GM23338 (cell line): ENCODE measurements around the gene WDR37. TPM values are rescaled to one million over a fixed set of nuclear protein-coding genes. Genes with fewer than 3 reads are reported as not detected.

Experiments used
- ATAC-seq: fragments of 200-7000 bp; cut with Tn5 transposase; 3 replicates; pipeline ENCODE4 v1.9.1; 2020
- DNase-seq: peaks from one replicate; pipeline ENCODE4 v3.0.0-alpha.2; 2015; ENCODE audit warnings: low spot score
- H2AFZ ChIP-seq: fragments of 200-600 bp; sonication (generic); 2 replicates; pipeline ENCODE4 v1.8.0; 2016; ENCODE audit warnings: antibody characterized with exemption, mild to moderate bottlenecking, moderate library complexity
- H3F3A ChIP-seq: fragments of 200-600 bp; sonication (generic); replicated peaks from 2 replicates; pipeline ENCODE4 v1.8.0; 2017; ENCODE audit warnings: antibody characterized with exemption, mixed run types, low read depth
- H3K27ac ChIP-seq: fragments of 200-600 bp; sonication (generic); 2 replicates; pipeline ENCODE4 v1.6.1; 2016; ENCODE audit warnings: low read depth
- H3K27me3 ChIP-seq: fragments of 200-600 bp; sonication (generic); 2 replicates; pipeline ENCODE4 v1.8.0; 2016; ENCODE audit warnings: mild to moderate bottlenecking, mixed run types, moderate library complexity; ENCODE audit not compliant: insufficient read depth
- H3K36me3 ChIP-seq: fragments of 200-600 bp; sonication (generic); 2 replicates; pipeline ENCODE4 v1.8.0; 2016; ENCODE audit warnings: mild to moderate bottlenecking; ENCODE audit not compliant: insufficient read depth
- H3K4me1 ChIP-seq: fragments of 200-600 bp; sonication (generic); 2 replicates; pipeline ENCODE4 v1.8.0; 2016; ENCODE audit warnings: mild to moderate bottlenecking, moderate library complexity; ENCODE audit not compliant: insufficient read depth
- H3K4me2 ChIP-seq: fragments of 200-600 bp; sonication (generic); 2 replicates; pipeline ENCODE4 v1.7.1; 2017; ENCODE audit warnings: mixed run types
- H3K4me3 ChIP-seq: fragments of 200-600 bp; sonication (generic); 2 replicates; pipeline ENCODE4 v1.6.1; 2016; ENCODE audit warnings: mixed run types
- H3K79me2 ChIP-seq: fragments of 200-600 bp; sonication (generic); replicated peaks from 2 replicates; pipeline ENCODE4 v1.8.0; 2017; ENCODE audit warnings: mild to moderate bottlenecking; ENCODE audit not compliant: insufficient read depth
- H3K9me2 ChIP-seq: fragments of 200-600 bp; sonication (generic); 2 replicates; pipeline ENCODE4 v1.8.0; 2017; ENCODE audit not compliant: insufficient read depth
- H4K20me1 ChIP-seq: fragments of 200-600 bp; sonication (generic); replicated peaks from 2 replicates; pipeline ENCODE4 v1.8.0; 2017; ENCODE audit warnings: mild to moderate bottlenecking; ENCODE audit not compliant: insufficient read depth
- H3K27ac Mint-ChIP-seq: 2 replicates; pipeline ENCODE4 v1.8.0; 2020; ENCODE audit warnings: inconsistent platforms, mild to moderate bottlenecking, moderate library complexity, mixed read lengths
- H3K27me3 Mint-ChIP-seq: 3 replicates; pipeline ENCODE4 v1.8.0; 2022; ENCODE audit warnings: low read depth, mild to moderate bottlenecking, moderate library complexity, mixed read lengths, inconsistent platforms; ENCODE audit not compliant: insufficient read depth, poor library complexity
- H3K36me3 Mint-ChIP-seq: 3 replicates; pipeline ENCODE4 v1.8.0; 2021; ENCODE audit warnings: low read depth, mild to moderate bottlenecking, inconsistent platforms, moderate library complexity, mixed read lengths
- H3K4me1 Mint-ChIP-seq: 3 replicates; pipeline ENCODE4 v1.8.0; 2020; ENCODE audit warnings: mild to moderate bottlenecking, inconsistent platforms, mixed read lengths
- H3K4me3 Mint-ChIP-seq: 3 replicates; pipeline ENCODE4 v1.8.0; 2021; ENCODE audit warnings: moderate library complexity, mild to moderate bottlenecking, inconsistent platforms, mixed read lengths
- H3K9me3 Mint-ChIP-seq: 3 replicates; pipeline ENCODE4 v1.8.0; 2020; ENCODE audit warnings: moderate library complexity, mild to moderate bottlenecking, inconsistent platforms, mixed read lengths
- CREB1 ChIP-seq: fragments of 250-450 bp; sonication (Bioruptor Pico); IDR thresholded peaks from 2 replicates; pipeline ENCODE4 v1.5.0; 2020; ENCODE audit warnings: low read depth, mild to moderate bottlenecking, moderate library complexity
- CTCF ChIP-seq, 2 experiments: fragments of 200-600 bp in 1 of 2; sonication (generic) in 1 of 2; conservative IDR thresholded peaks; 2 replicates each; pipeline versions ENCODE4 v1.5.1 to v1.6.1; 2016 to 2017; ENCODE audit warnings: antibody characterized with exemption in 2 of 2, low read depth in 2 of 2, mild to moderate bottlenecking in 2 of 2, moderate library complexity in 1 of 2
- EZH2 ChIP-seq: fragments of 200-600 bp; sonication (generic); IDR thresholded peaks from one replicate; pipeline ENCODE4 v1.8.0; 2017; ENCODE audit warnings: antibody characterized with exemption, mild to moderate bottlenecking, low read depth; ENCODE audit not compliant: unreplicated experiment
- EZH2phosphoT487 ChIP-seq: fragments of 200-600 bp; sonication (generic); IDR thresholded peaks from one replicate; pipeline ENCODE4 v1.8.1; 2018; ENCODE audit warnings: antibody characterized with exemption; ENCODE audit not compliant: unreplicated experiment
- JUNB ChIP-seq: IDR thresholded peaks from one replicate; pipeline ENCODE4 v1.6.1; 2016; ENCODE audit warnings: antibody characterized with exemption; ENCODE audit not compliant: unreplicated experiment
- NANOG ChIP-seq: IDR thresholded peaks from 2 replicates; pipeline ENCODE4 v1.6.1; 2016; ENCODE audit warnings: antibody characterized with exemption, borderline replicate concordance
- POLR2AphosphoS5 ChIP-seq: IDR thresholded peaks from 2 replicates; pipeline ENCODE4 v1.6.1; 2016; ENCODE audit warnings: antibody characterized with exemption, low read depth
- STAT1 ChIP-seq: IDR thresholded peaks from one replicate; pipeline ENCODE4 v1.6.1; 2016; ENCODE audit warnings: antibody characterized with exemption; ENCODE audit not compliant: unreplicated experiment
- ZNF114 ChIP-seq: fragments of 250-450 bp; sonication (Bioruptor Pico); IDR thresholded peaks from 2 replicates; pipeline ENCODE4 v1.5.0; 2020; ENCODE audit warnings: mild to moderate bottlenecking, moderate library complexity
- ZNF331 ChIP-seq: fragments of 250-450 bp; sonication (Bioruptor Pico); IDR thresholded peaks from 2 replicates; pipeline ENCODE4 v1.5.0; 2020; ENCODE audit warnings: low read depth, mild to moderate bottlenecking, moderate library complexity
- polyA plus RNA-seq: library from polyadenylated mRNA; unstranded; fragments of >200 nt; fragmentation: Nextera tagmentation; extraction: Ambion mirVana; gene quantifications from 2 replicates; pipeline ENCODE4 v1.2.1, GENCODE V29; 2016
- total RNA-seq: library from RNA; depleted of rRNA; stranded (reverse); fragments of >200 nt; shearing (Covaris generic); gene quantifications from 2 replicates; pipeline ENCODE4 v1.2.3, GENCODE V29; 2014
- TF ChIP-seq, protein P1 (sequence below): IDR thresholded peaks from 2 replicates; pipeline ENCODE4 v1.6.1; 2016; ENCODE audit warnings: antibody characterized with exemption
- TF ChIP-seq, protein P2 (sequence below): fragments of 250-450 bp; sonication (Bioruptor Pico); IDR thresholded peaks from 2 replicates; pipeline ENCODE4 v1.5.0; 2020; ENCODE audit warnings: mild to moderate bottlenecking, moderate library complexity

Gene WDR37
- total and polyA plus RNA-seq, 2 experiments from 2014 or later: 6.0 to 10.2 TPM

DNA sequence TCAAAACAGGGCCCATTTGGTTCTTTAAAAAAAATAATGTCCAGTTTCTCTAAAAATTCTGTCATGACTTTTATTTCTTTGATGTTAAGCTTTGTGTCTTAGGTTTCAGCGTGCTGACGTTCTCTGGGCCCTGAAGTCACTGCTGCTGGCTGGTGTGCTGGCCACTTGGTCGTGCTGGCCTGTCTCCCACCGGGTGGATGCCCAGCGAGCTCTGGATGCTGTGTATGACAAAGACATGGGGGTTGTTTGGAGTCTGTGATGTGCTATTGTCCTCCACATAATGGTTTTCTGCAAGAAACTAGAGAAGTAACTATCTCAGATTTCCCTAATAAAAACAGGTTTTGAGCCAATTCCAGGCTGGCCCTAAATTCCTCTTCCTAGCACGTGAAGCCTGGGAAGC lies 21.0 kb upstream of the WDR37 start (continued):
- TF ChIP-seq CREB1 (CRISPR knock-in tag): no peak
- TF ChIP-seq EZH2phosphoT487: no peak
- no peak for TF ChIP-seq NANOG
- TF ChIP-seq ZNF114: no peak
- TF ChIP-seq JUNB: no peak
- TF ChIP-seq STAT1: no peak
- TF ChIP-seq, protein P1, sequence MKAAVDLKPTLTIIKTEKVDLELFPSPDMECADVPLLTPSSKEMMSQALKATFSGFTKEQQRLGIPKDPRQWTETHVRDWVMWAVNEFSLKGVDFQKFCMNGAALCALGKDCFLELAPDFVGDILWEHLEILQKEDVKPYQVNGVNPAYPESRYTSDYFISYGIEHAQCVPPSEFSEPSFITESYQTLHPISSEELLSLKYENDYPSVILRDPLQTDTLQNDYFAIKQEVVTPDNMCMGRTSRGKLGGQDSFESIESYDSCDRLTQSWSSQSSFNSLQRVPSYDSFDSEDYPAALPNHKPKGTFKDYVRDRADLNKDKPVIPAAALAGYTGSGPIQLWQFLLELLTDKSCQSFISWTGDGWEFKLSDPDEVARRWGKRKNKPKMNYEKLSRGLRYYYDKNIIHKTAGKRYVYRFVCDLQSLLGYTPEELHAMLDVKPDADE: no peak

- Mint-ChIP-seq H3K4me3 (no peak overlapping the region), H3K27ac (peak overlapping the region; percentile 37; the same call in 1 of the 2 replicates), H3K36me3 (peaks cover 18% of the 10 kb centered on the region), H3K4me1 (peaks cover 9% of the 10 kb centered on the region; the same call in 2 of the 3 replicates), H3K27me3 (no peaks in the 10 kb centered on the region), H3K9me3 (no peaks in the 10 kb centered on the region)
- Histone ChIP-seq H2AFZ (no peak overlapping the region), H3K9me2 (no peaks in the 10 kb centered on the region), H3K27me3 (no peaks in the 10 kb centered on the region), H3K36me3 (peaks cover 20% of the 10 kb centered on the region), H3K79me2 (0 out of 2 replicates have a peak, but pooled peaks cover 2% of the 10 kb centered on the region), H3K4me3 (no peak overlapping the region), H3K27ac (peak overlapping the region; percentile 69; the same call in 1 of the 2 replicates), H3F3A (peaks cover 19% of the 10 kb centered on the region), H4K20me1 (peaks cover 21% of the 10 kb centered on the region), H3K4me1 (no peaks in the 10 kb centered on the region), H3K4me2 (no peak overlapping the region)
- no peak for ATAC-seq
- DNase-seq: no peak
- no peak for TF ChIP-seq CTCF (conservative IDR thresholded peaks at IDR 0.05; ENCODE audit: low read depth in 2 of 2)
- TF ChIP-seq, protein P2, sequence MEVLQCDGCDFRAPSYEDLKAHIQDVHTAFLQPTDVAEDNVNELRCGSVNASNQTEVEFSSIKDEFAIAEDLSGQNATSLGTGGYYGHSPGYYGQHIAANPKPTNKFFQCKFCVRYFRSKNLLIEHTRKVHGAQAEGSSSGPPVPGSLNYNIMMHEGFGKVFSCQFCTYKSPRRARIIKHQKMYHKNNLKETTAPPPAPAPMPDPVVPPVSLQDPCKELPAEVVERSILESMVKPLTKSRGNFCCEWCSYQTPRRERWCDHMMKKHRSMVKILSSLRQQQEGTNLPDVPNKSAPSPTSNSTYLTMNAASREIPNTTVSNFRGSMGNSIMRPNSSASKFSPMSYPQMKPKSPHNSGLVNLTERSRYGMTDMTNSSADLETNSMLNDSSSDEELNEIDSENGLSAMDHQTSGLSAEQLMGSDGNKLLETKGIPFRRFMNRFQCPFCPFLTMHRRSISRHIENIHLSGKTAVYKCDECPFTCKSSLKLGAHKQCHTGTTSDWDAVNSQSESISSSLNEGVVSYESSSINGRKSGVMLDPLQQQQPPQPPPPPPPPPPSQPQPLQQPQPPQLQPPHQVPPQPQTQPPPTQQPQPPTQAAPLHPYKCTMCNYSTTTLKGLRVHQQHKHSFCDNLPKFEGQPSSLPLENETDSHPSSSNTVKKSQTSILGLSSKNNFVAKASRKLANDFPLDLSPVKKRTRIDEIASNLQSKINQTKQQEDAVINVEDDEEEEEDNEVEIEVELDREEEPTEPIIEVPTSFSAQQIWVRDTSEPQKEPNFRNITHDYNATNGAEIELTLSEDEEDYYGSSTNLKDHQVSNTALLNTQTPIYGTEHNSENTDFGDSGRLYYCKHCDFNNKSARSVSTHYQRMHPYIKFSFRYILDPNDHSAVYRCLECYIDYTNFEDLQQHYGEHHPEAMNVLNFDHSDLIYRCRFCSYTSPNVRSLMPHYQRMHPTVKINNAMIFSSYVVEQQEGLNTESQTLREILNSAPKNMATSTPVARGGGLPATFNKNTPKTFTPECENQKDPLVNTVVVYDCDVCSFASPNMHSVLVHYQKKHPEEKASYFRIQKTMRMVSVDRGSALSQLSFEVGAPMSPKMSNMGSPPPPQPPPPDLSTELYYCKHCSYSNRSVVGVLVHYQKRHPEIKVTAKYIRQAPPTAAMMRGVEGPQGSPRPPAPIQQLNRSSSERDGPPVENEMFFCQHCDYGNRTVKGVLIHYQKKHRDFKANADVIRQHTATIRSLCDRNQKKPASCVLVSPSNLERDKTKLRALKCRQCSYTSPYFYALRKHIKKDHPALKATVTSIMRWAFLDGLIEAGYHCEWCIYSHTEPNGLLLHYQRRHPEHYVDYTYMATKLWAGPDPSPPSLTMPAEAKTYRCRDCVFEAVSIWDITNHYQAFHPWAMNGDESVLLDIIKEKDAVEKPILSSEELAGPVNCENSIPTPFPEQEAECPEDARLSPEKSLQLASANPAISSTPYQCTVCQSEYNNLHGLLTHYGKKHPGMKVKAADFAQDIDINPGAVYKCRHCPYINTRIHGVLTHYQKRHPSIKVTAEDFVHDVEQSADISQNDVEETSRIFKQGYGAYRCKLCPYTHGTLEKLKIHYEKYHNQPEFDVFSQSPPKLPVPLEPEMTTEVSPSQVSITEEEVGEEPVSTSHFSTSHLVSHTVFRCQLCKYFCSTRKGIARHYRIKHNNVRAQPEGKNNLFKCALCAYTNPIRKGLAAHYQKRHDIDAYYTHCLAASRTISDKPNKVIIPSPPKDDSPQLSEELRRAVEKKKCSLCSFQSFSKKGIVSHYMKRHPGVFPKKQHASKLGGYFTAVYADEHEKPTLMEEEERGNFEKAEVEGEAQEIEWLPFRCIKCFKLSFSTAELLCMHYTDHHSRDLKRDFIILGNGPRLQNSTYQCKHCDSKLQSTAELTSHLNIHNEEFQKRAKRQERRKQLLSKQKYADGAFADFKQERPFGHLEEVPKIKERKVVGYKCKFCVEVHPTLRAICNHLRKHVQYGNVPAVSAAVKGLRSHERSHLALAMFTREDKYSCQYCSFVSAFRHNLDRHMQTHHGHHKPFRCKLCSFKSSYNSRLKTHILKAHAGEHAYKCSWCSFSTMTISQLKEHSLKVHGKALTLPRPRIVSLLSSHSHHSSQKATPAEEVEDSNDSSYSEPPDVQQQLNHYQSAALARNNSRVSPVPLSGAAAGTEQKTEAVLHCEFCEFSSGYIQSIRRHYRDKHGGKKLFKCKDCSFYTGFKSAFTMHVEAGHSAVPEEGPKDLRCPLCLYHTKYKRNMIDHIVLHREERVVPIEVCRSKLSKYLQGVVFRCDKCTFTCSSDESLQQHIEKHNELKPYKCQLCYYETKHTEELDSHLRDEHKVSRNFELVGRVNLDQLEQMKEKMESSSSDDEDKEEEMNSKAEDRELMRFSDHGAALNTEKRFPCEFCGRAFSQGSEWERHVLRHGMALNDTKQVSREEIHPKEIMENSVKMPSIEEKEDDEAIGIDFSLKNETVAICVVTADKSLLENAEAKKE (CRISPR knock-in tag): no peak
- TF ChIP-seq ZNF114: no peak
- no peak for TF ChIP-seq ZNF331 (CRISPR knock-in tag)
- no peak for TF ChIP-seq POLR2AphosphoS5
- TF ChIP-seq NANOG: no peak
- TF ChIP-seq EZH2: no peak
- TF ChIP-seq JUNB: no peak
- TF ChIP-seq, protein P1: no peak
These were observed 19.8 kb upstream of the WDR37 start for GRCh38 chr10:1036341-1036791.
